LNCaP clone FGC (cell line): Measurements from ENCODE around the gene ARL3.
"Not testable (repeated sequence)": the region's sequence is repeated elsewhere in the genome, so short reads cannot be mapped to it uniquely, and the experiment has no call there.

Experiments used
- DNase-seq: peaks from one replicate; pipeline ENCODE4 v3.0.0-alpha.2; 2011; ENCODE audit warnings: low read depth
- H3K4me3 ChIP-seq: 2 replicates; pipeline ENCODE4 v1.5.1; 2011; ENCODE audit warnings: mild to moderate bottlenecking, low read depth, low read length, control low read depth
- TF ChIP-seq, protein P1 (sequence below): IDR thresholded peaks from 2 replicates; pipeline ENCODE4 v1.5.1; 2012; ENCODE audit warnings: mild to moderate bottlenecking; ENCODE audit not compliant: control insufficient read depth, insufficient read depth; ENCODE audit errors: extremely low read depth

ARL3 gene

DNA sequence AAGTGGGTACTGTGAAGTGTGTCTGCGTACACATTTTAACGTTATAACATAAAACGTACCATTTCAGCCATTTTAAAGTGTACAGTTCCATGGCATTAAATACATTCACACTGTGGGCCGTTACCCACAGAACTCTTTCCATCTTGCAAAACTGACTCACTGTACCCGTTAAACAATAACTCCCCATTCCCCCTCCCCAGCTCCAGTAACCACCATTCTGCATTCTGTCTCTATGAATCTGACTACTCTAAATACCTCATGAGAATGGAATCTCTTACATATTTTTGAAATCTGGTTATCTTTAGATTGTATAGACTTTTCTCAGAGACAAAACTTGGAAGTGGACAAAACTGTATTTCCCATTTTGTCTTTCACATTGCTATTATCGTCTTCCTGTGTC, 9.3 kb downstream of the ARL3 start:
- TF ChIP-seq, protein P1, sequence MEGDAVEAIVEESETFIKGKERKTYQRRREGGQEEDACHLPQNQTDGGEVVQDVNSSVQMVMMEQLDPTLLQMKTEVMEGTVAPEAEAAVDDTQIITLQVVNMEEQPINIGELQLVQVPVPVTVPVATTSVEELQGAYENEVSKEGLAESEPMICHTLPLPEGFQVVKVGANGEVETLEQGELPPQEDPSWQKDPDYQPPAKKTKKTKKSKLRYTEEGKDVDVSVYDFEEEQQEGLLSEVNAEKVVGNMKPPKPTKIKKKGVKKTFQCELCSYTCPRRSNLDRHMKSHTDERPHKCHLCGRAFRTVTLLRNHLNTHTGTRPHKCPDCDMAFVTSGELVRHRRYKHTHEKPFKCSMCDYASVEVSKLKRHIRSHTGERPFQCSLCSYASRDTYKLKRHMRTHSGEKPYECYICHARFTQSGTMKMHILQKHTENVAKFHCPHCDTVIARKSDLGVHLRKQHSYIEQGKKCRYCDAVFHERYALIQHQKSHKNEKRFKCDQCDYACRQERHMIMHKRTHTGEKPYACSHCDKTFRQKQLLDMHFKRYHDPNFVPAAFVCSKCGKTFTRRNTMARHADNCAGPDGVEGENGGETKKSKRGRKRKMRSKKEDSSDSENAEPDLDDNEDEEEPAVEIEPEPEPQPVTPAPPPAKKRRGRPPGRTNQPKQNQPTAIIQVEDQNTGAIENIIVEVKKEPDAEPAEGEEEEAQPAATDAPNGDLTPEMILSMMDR = no peak
- H3K4me3 ChIP-seq = no peak overlapping the region
- no peak for DNase-seq

DNA sequence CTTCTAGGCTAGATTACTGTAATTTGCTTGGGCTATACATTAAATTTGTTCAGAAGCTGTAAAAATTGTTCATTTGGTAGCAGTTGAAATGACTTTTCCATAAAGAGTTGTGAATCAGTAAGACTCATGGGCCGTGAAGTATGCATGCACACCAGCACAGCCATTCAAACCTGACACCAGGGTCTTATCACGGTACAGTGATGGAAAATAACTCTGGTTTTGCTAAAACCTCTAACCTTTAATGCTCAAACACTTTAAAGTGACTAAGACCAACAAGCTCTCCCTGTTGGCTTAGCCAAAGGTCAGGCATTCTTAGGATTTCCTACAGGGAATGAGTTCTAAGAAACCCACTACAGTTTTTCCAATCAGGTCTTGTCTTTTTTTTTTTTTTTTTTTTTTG, 11.5 kb downstream of the ARL3 start:
- DNase-seq = no peak
- no peak overlapping the region for H3K4me3 ChIP-seq
- TF ChIP-seq, protein P1 = no peak

DNA sequence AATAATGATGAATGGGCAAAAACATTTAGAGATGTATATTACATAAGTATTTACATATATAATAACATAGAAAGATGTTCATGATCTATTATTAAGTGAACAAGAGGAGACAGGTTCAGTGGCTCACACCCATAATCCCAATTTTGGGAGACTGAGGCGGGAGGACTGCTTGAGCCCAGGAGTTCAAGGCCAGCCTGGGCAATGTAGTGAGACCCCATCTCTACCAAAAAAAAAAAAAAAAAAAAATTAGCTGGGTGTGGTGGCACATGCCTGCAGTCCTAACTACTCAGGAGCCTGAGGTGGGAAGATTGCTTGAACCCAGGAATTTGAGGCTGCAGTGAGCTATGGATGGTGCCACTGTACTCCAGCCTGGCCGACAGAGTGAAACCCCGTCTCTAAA, 12.4 kb downstream of the ARL3 start:
- no peak for DNase-seq
- no peak overlapping the region for H3K4me3 ChIP-seq
- TF ChIP-seq, protein P1 = no peak

DNA sequence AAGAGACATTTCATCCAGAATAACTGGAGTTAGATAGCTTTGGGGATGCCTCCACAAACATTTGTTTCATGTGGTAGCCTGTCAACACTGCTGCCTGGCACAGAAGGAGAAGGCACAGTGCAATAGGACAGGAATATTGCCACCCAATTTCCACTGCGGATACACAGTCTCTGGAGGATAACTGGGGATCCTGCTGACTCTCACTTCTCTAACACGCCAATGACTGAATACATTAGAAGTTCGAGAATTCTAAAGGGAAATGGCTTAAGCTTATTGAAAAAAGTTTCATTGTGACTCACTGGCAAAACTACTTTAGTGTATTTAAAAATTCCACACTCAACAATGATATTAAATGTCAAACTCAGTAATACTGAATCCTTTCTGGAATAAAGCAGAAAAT, 12.9 kb downstream of the ARL3 start:
- TF ChIP-seq, protein P1 = no peak
- no peak overlapping the region for H3K4me3 ChIP-seq
- DNase-seq = no peak

DNA sequence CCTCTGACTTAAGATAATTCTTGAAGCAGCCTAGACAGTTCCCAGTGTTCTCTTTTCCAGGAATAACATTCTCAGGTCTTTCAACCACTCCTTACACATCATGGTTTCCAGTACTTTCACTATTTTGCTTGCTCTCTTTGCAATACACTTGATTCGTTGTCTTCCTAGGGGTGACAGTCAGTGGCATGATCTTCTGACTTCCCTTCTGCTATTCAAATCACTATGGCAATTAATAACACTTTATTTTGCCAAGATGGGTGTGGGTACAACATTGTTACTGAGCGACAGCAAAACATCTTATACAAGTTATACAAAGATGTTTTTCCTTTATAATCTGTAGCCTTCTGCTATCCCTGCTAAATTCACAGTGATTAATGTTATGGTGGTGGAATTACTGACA, 15.3 kb downstream of the ARL3 start:
- DNase-seq = no peak
- TF ChIP-seq, protein P1 = no peak
- no peak overlapping the region for H3K4me3 ChIP-seq

DNA sequence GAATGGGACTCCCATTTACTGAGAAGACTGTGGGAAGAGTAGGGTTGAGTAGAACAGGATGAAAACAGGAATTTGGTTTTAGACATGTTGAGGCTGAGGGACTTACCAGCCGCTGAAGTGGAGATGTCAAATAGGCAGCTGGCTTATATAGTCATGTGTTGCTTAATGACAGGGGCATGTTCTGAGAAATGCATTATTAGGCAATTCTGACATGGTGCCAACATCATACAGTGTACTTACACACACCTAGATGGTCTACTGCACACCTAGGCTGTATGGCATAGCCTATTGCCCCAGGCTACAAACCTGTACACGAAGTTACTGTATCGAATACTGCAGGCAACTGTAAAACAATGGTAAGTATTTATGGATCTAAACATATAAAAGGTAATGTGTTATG, 17.5 kb downstream of the ARL3 start:
- no peak for DNase-seq
- no peak overlapping the region for H3K4me3 ChIP-seq
- TF ChIP-seq, protein P1 = no peak

DNA sequence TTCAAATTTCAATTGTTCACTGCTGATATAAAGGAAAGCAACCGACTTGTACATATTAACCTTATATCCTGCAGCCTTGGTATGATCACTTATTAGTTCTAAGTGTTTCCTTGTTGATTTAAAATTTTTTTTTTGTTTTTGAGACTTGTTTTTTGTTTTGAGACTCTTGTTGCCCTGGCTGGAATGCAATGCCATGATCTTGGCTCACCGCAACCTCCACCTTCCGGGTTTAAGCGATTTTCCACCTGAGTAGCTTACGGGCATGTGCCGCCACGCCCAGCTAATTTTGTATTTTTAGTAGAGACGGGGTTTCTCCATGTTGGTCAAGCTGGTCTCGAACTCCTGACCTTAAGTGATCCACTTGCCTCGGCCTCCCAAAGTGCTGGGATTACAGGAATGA, 18.8 kb downstream of the ARL3 start:
- DNase-seq, H3K4me3 ChIP-seq: not testable (repeated sequence)

DNA sequence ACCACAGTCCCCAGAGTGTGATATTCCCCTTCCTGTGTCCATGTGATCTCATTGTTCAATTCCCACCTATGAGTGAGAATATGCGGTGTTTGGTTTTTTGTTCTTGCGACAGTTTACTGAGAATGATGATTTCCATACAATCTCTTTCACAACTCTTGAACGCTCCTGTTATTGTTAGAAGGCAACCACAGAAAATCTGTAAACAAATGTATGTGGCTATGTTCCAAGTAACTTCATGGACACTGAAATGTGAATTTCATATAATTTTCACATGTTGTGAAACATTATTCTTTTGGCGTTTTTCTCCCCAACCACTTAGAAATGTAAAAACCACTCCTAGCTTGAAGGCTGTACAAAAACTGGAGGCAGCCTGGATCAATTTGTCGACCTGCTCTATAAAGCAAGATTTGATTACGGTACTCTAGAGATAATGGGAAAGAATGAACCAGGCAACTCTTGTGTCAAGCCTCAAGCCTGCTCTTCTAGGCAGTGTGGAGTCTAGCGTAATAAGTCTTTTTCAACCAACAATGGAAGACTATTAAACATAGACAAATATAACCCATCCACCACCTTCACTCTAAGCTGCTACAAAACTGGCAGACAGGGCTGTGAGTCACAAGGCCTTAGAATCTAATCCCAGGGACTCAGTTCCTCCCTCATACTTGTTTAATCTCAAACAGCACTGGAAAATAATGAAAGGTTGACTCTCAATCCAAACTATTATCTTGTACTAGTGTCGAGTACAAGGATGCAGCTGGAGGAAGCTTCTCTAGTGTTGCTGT, 22.7 kb downstream of the ARL3 start:
- H3K4me3 ChIP-seq = no peak overlapping the region
- DNase-seq = no peak
- TF ChIP-seq, protein P1 = no peak
